Measurements from ENCODE around the gene RIPOR3.

- TF ChIP-seq EZH2 (IDR thresholded peaks at IDR 0.05; ENCODE audit: low read length) (no peak), CTCF (optimal IDR thresholded peaks at IDR 0.05 in 1 of 3, IDR thresholded peaks at IDR 0.05 in 1 of 3, conservative IDR thresholded peaks at IDR 0.05 in 1 of 3; ENCODE audit: extremely low read depth in 1 of 3, insufficient read depth in 2 of 3, low read length in 3 of 3) (peak; percentile 43 to 67 (median 48))
Observed at GRCh38 chr20:50625986-50626677, 65.2 kb downstream of the RIPOR3 start.
